GM18511 (cell line): Measurements from ENCODE around the gene ANAPC13.

Source experiments
- ATAC-seq: cut with Tn5 transposase; IDR thresholded peaks from one replicate; pipeline ENCODE4 v1.9.1; 2021; ENCODE audit warnings: mild to moderate bottlenecking, moderate library complexity; ENCODE audit not compliant: unreplicated experiment

Gene ANAPC13

GRCh38 chr3:134483195-134483900, 2.4 kb downstream of the ANAPC13 start:
- no peak for ATAC-seq

DNA sequence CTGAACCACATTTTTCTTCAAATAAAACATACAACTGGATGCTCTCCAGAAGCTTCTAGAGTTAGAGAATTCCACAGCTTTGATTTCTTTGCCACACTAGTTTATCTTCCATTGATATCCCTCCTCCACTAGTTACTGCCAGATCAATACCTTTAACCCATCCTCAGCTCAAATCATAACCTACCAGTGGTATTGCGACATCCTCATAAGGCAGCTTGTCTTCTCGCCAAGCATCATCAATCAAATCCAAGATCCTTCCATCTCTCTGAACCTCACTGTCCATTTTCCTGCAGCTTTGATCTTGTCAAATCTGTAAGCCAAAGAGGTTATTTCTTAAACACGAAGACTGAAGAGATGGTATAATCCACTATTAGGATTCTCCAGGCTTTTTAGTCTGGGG, 3.2 kb downstream of the ANAPC13 start:
- ATAC-seq: no peak

DNA sequence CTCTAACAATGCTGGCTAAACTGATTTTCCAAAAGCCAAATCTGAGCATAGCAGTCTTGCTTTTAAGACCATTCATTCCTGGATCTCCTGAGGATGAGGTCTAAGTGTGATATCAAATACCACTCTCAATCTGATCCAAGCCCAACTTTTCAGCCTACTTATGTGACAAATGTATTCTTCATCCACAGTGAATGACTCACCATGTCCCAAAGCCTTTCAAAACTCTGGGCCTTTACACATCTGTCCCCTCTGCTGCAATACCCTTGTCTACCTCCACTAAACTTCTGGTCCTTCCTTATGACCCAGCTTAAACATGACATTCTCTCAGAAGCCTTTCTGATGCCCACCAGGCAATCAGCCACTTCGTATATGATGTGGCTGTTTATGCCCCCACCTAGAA, 4.6 kb downstream of the ANAPC13 start:
- no peak for ATAC-seq

- no peak for ATAC-seq
Measured at GRCh38 chr3:134480546-134480945, 5.2 kb downstream of the ANAPC13 start.

DNA sequence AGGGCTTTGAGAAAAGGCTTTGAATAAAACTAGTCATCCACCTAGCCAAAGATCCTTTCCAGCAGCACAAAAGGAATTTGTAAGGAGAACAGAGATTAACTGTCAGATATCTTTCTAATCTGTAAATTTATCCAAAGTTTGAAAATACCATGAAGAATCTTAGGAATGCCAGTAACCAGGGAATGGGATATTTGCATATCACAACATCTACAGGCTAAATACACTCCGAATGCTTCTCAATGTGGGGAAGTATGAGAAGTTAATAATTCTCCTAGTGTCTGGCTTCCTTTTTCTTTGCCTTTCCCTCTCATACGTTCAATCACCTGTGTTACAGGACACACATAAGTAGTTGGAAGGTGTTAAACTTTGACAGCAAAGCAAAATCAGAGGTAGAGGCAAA, 7.8 kb downstream of the ANAPC13 start:
- ATAC-seq: no peak

DNA sequence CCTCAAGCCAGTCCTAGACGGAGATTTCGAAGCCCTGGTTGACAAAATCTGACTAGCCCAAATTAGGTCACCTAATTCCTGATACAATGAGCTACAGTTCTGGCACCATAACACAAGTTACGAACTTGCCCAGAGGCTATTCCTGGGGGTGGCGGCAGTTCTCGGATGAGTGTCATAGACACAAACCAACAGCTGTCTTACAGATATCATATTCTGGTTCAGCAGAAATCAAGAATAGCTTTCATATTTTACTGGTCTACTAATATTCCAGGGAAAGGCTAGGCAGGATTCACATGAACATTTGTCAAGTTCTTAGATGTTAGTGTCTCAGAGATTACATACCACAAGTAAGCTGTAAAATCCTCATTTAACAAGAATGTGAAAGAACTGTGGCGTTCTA, 8.8 kb downstream of the ANAPC13 start:
- no peak for ATAC-seq

- ATAC-seq: no peak
Measured at GRCh38 chr3:134476306-134476705, 9.5 kb downstream of the ANAPC13 start.

- ATAC-seq: no peak
Measured at GRCh38 chr3:134474956-134475355, 10.8 kb downstream of the ANAPC13 start.

DNA sequence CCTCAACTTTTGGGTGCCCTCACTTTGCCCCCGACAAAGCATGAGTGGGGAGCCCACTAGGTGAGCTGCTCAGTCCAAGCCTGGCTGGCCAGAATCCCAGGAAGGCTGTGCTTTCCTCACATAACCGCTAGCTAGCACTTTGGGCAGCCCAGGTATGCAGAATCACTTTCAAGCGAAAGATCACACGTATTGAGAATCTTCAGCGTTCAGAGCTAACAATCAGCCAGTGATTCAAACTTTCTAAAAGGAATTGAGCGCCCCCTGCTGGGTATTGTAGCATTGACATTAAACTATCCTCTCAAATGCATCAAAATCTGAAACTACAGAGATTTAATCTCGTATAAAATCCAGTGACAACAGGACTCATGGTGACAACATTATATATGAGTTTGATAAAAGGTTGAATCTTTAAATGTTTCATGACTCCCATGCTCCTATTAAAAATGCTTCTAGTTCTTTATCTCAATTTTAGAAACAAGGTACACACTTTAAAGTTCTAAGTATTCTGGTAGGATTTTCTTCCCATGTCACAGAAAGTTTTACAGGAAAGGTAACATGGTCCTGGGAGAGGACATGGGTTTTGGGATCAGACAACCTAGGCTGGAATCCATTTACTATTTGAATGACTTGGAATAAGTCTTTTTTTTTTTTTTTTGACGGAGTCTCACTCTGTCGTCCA, 11.8 kb downstream of the ANAPC13 start:
- ATAC-seq: peak; percentile 72

GRCh38 chr3:134472831-134473230, 13.0 kb downstream of the ANAPC13 start:
- no peak for ATAC-seq

- no peak for ATAC-seq
Measured at GRCh38 chr3:134471521-134472193, 14.1 kb downstream of the ANAPC13 start.

DNA sequence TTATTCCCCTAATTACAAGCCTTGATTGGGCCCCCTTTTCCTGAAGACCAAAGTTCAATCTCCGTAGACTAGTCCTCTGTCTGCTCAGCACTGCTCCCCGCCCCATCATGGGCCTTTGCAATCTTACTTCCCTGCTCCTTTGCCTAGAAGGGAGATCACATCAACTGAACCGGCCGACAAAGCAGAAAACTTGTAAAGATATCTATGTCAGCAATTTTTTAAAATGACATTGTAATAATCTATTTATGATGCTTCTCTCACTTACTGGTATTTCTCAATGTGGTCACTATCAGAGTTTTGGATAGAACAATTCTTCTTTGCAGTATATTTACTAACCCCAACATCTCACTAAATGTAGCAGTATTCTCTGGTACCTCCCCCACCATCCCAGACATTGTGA, 17.3 kb downstream of the ANAPC13 start:
- no peak for ATAC-seq

- ATAC-seq: no peak
Measured at GRCh38 chr3:134466331-134466730, 19.5 kb downstream of the ANAPC13 start.

DNA sequence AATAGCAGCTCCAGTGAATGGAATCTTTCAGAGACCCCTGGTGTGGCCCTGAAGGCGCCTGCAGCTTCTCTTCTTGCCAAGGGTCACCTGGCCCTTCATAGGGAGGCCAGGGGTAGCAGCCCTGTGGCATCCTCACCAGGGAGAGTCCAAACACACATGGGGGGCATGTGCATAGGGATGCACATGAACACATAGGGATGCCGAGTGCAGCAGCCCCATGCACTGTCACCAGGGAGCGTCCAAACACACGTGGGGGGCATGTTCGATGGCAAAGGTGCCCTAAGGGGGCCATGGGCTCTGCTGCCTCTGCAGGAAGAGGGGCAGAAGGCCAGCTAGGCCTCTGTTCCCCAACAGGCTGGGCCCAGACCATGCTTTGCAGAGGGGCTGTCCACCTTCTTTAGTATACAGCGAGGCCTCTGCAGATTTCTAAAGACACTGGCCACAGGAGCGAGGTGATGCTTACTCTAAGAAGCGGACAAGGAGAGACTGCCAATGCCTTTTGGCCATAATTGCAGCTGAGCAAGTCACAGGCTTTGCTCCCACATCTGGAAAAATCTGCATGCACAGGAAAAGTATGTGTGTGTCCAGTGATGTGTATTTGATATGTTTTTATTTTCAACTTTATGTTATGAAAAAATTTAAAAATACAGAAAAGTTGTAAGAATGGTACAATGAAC, 21.0 kb downstream of the ANAPC13 start:
- no peak for ATAC-seq

DNA sequence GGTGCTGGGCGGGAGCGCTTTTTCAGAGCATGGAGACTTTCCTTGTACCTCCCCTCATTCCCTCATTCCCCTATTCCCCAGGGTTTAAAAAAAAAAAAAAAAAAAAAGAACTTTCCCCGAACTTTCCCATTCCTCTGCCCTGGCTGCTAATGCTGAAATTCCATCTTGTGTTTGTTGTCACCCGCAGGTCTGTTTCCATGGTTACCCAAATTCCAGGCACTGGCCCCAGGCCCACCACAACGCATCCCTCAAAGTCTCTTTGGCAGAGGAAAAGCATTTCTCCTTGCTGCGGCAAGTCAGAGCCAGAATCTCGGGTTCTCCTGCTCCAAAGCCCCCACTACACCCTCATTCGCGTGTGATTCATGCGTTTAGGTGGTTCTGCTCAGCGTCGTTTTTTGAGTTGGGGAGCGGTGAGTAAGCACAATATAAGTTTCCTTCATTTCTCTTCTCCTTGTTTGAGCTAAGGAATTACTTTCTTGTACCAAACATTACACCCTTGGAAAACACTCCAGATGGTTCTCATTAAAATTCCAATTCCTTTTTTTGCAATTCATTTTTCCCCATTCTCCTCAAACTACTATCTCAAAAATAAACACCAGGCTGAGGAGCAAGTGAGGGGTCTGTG, 21.6 kb downstream of the ANAPC13 start:
- ATAC-seq: no peak

DNA sequence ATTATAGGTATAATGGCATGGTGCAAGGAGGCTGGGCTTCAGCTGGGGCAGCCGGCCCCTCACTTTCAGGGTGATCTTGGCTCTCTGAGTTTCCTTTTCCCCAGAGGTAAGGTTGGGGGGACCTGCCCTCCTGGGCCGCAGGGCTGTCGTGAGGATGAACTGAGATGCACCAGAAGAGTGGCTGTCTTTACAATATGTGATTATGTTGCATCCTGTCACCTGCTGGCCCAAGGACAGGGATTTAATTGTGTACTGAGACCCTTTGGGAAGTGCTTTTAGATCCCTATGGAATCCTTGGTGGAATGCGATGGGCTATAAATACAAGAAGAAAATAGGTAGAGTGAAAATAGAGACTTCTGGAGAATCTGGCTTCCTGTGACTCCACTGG, 22.1 kb downstream of the ANAPC13 start:
- no peak for ATAC-seq

- no peak for ATAC-seq
Measured at GRCh38 chr3:134462331-134462941, 23.3 kb downstream of the ANAPC13 start.

DNA sequence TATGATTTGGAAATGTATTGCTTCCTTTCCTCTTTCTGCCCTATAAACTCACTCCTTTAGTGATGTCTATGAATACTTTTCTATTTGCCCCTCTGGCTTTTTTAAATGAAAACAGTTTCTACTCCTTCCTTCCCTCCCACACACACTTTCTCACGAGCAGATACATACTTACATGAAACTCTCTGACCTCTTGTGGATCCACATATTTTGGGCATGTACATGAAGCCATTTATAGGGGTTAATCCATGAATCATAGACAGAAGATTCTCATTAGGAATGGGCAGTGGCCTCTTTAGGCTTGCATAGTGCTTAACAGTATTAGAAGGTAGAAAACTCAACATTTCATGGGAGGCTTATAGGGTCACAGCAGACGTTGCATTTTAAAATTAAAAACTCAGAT, 24.8 kb downstream of the ANAPC13 start:
- ATAC-seq: no peak

DNA sequence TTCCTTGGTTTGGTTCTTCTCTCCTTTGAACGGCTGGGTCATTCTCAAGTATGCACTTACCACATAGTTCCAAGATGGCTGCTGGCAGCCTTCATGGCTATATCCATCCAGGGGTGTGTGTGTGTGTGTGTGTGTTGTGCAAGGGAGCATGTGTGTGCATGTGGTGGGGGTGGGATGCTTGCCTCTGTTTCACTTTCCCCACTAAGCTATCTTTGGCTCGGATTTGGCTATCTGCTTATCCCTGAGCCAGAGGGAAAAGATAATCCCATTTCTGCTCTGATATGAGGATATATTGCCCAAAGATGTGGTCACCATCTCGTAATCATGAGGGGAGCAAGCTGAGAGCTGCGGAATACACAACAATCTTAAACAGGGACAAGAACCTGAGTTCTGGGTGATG, 26.2 kb downstream of the ANAPC13 start:
- no peak for ATAC-seq

DNA sequence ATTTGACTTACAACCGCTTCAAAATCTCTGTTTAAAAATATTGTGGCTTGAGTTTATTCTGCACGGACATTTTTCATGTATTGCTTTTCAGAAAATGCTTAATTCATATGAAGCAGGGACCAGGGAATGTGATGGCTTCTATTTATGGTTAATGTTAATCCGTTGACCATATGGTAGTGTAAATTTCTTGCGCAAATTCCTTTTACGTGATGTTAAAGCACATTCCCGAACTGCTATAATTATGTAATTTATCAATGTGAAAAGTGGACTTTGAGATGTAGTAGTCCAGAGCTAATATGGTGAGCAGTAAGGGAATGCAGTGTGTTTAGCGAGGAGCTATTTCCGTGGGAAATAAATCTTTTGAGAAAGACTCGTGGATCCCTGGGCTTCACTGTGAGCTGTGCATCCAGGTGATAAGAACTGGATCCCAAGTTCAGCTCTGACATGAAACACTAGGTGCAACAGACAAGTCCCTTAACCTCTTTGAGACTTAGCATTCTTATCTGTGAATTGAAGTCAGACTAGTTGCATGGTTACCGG, 27.3 kb downstream of the ANAPC13 start:
- ATAC-seq: no peak
